GM23338 (cell line): ENCODE data around the gene UNC5A.

ENCODE experiments used
- EZH2 ChIP-seq: fragments of 200-600 bp; sonication (generic); IDR thresholded peaks from one replicate; pipeline ENCODE4 v1.8.0; 2017; ENCODE audit warnings: antibody characterized with exemption, mild to moderate bottlenecking, low read depth; ENCODE audit not compliant: unreplicated experiment
- NANOG ChIP-seq: IDR thresholded peaks from 2 replicates; pipeline ENCODE4 v1.6.1; 2016; ENCODE audit warnings: antibody characterized with exemption, borderline replicate concordance
- POLR2AphosphoS5 ChIP-seq: IDR thresholded peaks from 2 replicates; pipeline ENCODE4 v1.6.1; 2016; ENCODE audit warnings: antibody characterized with exemption, low read depth
- ZNF331 ChIP-seq: fragments of 250-450 bp; sonication (Bioruptor Pico); IDR thresholded peaks from 2 replicates; pipeline ENCODE4 v1.5.0; 2020; ENCODE audit warnings: low read depth, mild to moderate bottlenecking, moderate library complexity
- TF ChIP-seq, protein P1 (sequence below), 2 experiments: fragments of 200-600 bp in 1 of 2; sonication (generic) in 1 of 2; conservative IDR thresholded peaks; 2 replicates each; pipeline versions ENCODE4 v1.5.1 to v1.6.1; 2016 to 2017; ENCODE audit warnings: antibody characterized with exemption in 2 of 2, low read depth in 2 of 2, mild to moderate bottlenecking in 2 of 2, moderate library complexity in 1 of 2
- TF ChIP-seq, protein P2 (sequence below): IDR thresholded peaks from one replicate; pipeline ENCODE4 v1.6.1; 2018; ENCODE audit warnings: antibody characterized with exemption; ENCODE audit not compliant: unreplicated experiment

DNA sequence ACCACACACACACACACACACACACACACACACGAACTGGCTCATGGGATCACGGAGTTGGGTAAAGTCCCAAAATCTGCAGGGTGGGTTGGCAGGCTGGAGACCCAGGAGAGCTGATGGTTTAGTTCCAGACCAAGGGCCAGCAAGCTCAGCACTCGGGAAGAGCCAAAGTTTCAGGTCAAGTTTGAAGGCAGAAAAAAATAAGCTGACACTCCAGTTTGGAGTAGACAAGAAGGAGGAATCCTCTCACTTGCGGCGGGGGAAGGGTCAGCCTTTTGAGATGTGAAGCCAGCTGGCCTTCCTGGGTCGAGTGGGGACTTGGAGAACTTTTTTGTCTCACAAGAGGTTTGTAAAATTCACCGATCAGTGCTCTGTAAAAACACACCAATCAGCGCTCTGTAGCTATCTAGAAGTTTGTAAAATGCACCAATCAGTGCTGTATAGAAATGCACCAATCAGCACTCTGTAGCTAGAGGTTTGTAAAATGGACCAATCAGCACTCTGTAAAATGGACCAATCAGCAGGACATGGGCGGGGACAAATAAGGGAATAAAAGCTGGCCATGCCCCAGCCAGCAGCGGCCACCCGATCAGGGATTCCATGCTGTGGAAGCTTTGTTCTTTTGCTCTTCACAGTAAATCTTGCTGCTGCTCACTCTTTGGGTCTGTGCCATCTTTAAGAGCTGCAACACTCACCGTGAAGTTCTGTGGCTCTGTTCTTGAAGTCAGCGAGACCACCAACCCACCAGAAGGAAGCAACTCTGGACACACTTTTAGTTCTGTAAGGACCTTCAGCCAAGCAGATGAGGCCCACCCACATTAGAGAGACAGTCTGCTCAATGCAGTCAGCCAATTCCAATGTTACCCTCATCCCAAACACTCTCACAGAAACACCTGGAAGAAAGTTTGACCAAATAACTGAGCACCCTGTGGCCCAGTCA is 37.8 kb upstream of the UNC5A start:
- TF ChIP-seq EZH2 = no peak
- no peak for TF ChIP-seq POLR2AphosphoS5
- TF ChIP-seq, protein P1, sequence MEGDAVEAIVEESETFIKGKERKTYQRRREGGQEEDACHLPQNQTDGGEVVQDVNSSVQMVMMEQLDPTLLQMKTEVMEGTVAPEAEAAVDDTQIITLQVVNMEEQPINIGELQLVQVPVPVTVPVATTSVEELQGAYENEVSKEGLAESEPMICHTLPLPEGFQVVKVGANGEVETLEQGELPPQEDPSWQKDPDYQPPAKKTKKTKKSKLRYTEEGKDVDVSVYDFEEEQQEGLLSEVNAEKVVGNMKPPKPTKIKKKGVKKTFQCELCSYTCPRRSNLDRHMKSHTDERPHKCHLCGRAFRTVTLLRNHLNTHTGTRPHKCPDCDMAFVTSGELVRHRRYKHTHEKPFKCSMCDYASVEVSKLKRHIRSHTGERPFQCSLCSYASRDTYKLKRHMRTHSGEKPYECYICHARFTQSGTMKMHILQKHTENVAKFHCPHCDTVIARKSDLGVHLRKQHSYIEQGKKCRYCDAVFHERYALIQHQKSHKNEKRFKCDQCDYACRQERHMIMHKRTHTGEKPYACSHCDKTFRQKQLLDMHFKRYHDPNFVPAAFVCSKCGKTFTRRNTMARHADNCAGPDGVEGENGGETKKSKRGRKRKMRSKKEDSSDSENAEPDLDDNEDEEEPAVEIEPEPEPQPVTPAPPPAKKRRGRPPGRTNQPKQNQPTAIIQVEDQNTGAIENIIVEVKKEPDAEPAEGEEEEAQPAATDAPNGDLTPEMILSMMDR (conservative IDR thresholded peaks at IDR 0.05; ENCODE audit: low read depth in 2 of 2) = no peak
- TF ChIP-seq, protein P2, sequence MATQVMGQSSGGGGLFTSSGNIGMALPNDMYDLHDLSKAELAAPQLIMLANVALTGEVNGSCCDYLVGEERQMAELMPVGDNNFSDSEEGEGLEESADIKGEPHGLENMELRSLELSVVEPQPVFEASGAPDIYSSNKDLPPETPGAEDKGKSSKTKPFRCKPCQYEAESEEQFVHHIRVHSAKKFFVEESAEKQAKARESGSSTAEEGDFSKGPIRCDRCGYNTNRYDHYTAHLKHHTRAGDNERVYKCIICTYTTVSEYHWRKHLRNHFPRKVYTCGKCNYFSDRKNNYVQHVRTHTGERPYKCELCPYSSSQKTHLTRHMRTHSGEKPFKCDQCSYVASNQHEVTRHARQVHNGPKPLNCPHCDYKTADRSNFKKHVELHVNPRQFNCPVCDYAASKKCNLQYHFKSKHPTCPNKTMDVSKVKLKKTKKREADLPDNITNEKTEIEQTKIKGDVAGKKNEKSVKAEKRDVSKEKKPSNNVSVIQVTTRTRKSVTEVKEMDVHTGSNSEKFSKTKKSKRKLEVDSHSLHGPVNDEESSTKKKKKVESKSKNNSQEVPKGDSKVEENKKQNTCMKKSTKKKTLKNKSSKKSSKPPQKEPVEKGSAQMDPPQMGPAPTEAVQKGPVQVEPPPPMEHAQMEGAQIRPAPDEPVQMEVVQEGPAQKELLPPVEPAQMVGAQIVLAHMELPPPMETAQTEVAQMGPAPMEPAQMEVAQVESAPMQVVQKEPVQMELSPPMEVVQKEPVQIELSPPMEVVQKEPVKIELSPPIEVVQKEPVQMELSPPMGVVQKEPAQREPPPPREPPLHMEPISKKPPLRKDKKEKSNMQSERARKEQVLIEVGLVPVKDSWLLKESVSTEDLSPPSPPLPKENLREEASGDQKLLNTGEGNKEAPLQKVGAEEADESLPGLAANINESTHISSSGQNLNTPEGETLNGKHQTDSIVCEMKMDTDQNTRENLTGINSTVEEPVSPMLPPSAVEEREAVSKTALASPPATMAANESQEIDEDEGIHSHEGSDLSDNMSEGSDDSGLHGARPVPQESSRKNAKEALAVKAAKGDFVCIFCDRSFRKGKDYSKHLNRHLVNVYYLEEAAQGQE = no peak
- TF ChIP-seq NANOG = no peak
- TF ChIP-seq ZNF331 = no peak
